K562 (cell line): ENCODE data around the gene SNPH. TPM values are rescaled to one million over a fixed set of nuclear protein-coding genes. Genes with fewer than 3 reads are reported as not detected.

Source experiments
- SAFB2 ChIP-seq: fragments of 200-400 bp; formaldehyde crosslinking; IDR thresholded peaks from 2 replicates; pipeline ENCODE4 v1.6.1; 2018; ENCODE audit warnings: borderline replicate concordance, low read length, low read depth, moderate library complexity; ENCODE audit not compliant: severe bottlenecking
- ZNF384 ChIP-seq: IDR thresholded peaks from 2 replicates; pipeline ENCODE4 v1.6.1; 2012; ENCODE audit warnings: low read depth, low read length, improper control_type of control experiment
- polyA plus RNA-seq, 8 experiments: library from polyadenylated mRNA; depleted of rRNA in 4 of 8; stranded (reverse) in 5 of 8; unstranded in 3 of 8; fragments of >200 nt; fragmentation: Nextera tagmentation in 2 of 8; fragmentation: Illumina TruSeq in 1 of 8; extraction: Ambion mirVana in 2 of 8; extraction: Trizol in 1 of 8; gene quantifications; 2 replicates each; pipeline versions ENCODE4 v1.2.1 to v1.2.3, GENCODE V29; 2011 to 2014; ENCODE audit warnings: inconsistent platforms in 1 of 8, missing spikeins in 1 of 8
- total RNA-seq, 7 experiments: library from RNA; depleted of rRNA in 6 of 7; stranded (reverse); fragments of >200 nt in 6 of 7; fragmentation: Illumina TruSeq in 2 of 7; extraction: Trizol in 2 of 7; gene quantifications; 2 replicates each; pipeline versions ENCODE4 v1.2.1 to v1.2.3, GENCODE V29; 2011 to 2021; ENCODE audit warnings: low replicate concordance in 1 of 7
- TF ChIP-seq, protein P1 (sequence below), 2 experiments: fragments of 450-650 bp in 1 of 2; sonication (generic) in 1 of 2; formaldehyde crosslinking in 1 of 2; IDR thresholded peaks; 2 replicates each; pipeline versions ENCODE4 v1.7.1 to v1.9.0; 2016 to 2022; ENCODE audit warnings: inconsistent platforms in 1 of 2, mild to moderate bottlenecking in 1 of 2, missing genetic modification reagents in 1 of 2

The SNPH gene
- total and polyA plus RNA-seq, 9 of the 15 experiments (the other 6 are each of a cell fraction or from before 2014, with no cell fraction given): 0.03 to 4.2 (median 1.4) TPM

DNA sequence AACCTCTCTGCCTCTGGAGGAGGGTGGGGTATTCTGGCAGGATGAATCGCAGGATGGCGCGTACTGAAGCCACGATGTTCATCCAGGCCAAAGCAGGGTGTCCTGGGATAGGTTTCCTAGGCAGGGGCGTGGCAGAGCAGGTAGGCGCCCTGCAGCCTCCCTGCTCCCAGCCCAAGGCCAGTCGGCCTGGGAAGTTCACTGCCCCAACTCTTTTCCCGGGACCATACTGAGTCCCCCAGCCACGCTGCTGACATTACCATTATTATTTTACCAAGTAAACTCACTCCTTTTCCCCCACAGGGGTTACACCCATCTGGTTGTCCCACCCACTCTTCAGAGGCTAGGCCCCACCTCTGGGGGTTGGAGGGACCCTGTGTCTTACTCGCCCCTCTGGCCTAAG lies 41.1 kb downstream of the SNPH start (continued):
- TF ChIP-seq, protein P1, sequence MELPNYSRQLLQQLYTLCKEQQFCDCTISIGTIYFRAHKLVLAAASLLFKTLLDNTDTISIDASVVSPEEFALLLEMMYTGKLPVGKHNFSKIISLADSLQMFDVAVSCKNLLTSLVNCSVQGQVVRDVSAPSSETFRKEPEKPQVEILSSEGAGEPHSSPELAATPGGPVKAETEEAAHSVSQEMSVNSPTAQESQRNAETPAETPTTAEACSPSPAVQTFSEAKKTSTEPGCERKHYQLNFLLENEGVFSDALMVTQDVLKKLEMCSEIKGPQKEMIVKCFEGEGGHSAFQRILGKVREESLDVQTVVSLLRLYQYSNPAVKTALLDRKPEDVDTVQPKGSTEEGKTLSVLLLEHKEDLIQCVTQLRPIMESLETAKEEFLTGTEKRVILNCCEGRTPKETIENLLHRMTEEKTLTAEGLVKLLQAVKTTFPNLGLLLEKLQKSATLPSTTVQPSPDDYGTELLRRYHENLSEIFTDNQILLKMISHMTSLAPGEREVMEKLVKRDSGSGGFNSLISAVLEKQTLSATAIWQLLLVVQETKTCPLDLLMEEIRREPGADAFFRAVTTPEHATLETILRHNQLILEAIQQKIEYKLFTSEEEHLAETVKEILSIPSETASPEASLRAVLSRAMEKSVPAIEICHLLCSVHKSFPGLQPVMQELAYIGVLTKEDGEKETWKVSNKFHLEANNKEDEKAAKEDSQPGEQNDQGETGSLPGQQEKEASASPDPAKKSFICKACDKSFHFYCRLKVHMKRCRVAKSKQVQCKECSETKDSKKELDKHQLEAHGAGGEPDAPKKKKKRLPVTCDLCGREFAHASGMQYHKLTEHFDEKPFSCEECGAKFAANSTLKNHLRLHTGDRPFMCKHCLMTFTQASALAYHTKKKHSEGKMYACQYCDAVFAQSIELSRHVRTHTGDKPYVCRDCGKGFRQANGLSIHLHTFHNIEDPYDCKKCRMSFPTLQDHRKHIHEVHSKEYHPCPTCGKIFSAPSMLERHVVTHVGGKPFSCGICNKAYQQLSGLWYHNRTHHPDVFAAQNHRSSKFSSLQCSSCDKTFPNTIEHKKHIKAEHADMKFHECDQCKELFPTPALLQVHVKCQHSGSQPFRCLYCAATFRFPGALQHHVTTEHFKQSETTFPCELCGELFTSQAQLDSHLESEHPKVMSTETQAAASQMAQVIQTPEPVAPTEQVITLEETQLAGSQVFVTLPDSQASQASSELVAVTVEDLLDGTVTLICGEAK (IDR thresholded peaks at IDR 0.05): no peak
- TF ChIP-seq, protein P1 (CRISPR knock-in tag; IDR thresholded peaks at IDR 0.05): no peak
- TF ChIP-seq ZNF384: no peak
- no peak for TF ChIP-seq SAFB2
